Measurements from ENCODE around the gene SPO11. TPM values are rescaled to one million over a fixed set of nuclear protein-coding genes. Genes with fewer than 3 reads are reported as not detected.

Gene SPO11
- total and polyA plus RNA-seq, 2 of the 13 experiments (the other 11 are each of a cell fraction or from before 2014, with no cell fraction given) = not detected

- TF ChIP-seq EZH2 (conservative IDR thresholded peaks at IDR 0.05; ENCODE audit: low read depth, low read length) (peak; percentile 59; the same call in 1 of the 2 replicates), SNAPC2 (CRISPR knock-in tag; IDR thresholded peaks at IDR 0.05) (no peak), ESRRA (CRISPR knock-in tag; IDR thresholded peaks at IDR 0.05; ENCODE audit: low read depth) (no peak), SP4 (CRISPR knock-in tag; IDR thresholded peaks at IDR 0.05) (no peak), FOXK2 (IDR thresholded peaks at IDR 0.05) (no peak), ZNF441 (CRISPR knock-in tag; IDR thresholded peaks at IDR 0.05; ENCODE audit: borderline replicate concordance) (no peak)
Measured at GRCh38 chr20:57280221-57280620, 49.4 kb upstream of the SPO11 start.

DNA sequence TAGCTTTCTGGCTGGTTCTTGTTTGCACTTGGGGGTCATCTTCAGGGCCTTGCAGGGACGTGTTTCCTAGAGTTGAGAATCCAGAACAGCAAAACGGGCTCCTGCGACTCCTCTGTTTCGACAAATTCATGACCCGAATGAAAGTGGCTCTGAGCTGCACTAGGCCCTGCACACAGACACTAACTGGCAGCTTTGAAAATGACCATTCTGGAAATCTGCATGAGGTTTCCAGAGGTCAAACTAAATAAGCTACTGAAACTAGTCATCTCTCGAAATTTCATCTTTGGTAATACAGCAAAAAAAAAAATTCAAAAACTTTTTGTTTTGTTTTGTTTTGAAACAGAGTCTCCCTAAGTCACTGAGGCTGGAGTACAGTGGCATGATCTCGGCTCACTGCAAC, 47.7 kb upstream of the SPO11 start:
- in situ Hi-C loops (cut with HindIII; ENCODE audit: extremely low pct_ligation_motif_present, low pct_unique_long_range_greater_than_20kb) = no loop called here
- Histone ChIP-seq H3K4me2 (ENCODE audit: low read depth, low read length) (no peak overlapping the region), H2AFZ (ENCODE audit: low read length) (no peak overlapping the region), H3K4me3 (replicated peaks in 1 of 3; ENCODE audit: insufficient read depth in 1 of 3, low read depth in 2 of 3, low read length in 3 of 3) (no peak overlapping the region), H3K79me2 (ENCODE audit: insufficient read depth, low read length) (no peaks in the 10 kb centered on the region), H4K20me1 (ENCODE audit: insufficient read depth, low read length) (no peaks in the 10 kb centered on the region; the same call in 1 of the 2 replicates), H3K4me1 (ENCODE audit: insufficient read depth, low read length) (no peaks in the 10 kb centered on the region), H3K36me3 (replicated peaks in 1 of 2; ENCODE audit: control insufficient read depth in 1 of 2, insufficient read depth in 2 of 2, low read length in 2 of 2) (no peaks in the 10 kb centered on the region), H3K27ac (ENCODE audit: extremely low read length, insufficient read depth, low read length) (no peak overlapping the region), H3K9ac (ENCODE audit: insufficient read depth, low read depth, low read length) (no peak overlapping the region), H3K27me3 (ENCODE audit: control insufficient read depth in 1 of 2, insufficient read depth in 2 of 2, low read length in 2 of 2) (peaks cover 15 to 83% of the 10 kb centered on the region in 2 experiments), H3K9me3 (ENCODE audit: low read length) (no peaks in the 10 kb centered on the region)
- ChIA-PET POLR2A (no interaction called here), CTCF (ENCODE audit: low intra/inter-chr PET ratio, low total read pairs) (no interaction called here)
- 33% methylated on average over 7 of the region's 7 CpGs for WGBS (ENCODE audit: low lambda C conversion rate)
- no peak for FAIRE-seq
- BruUV-seq (replicated peaks) = no TSS peak
- intact Hi-C loops (cut with micrococcal nuclease; ENCODE audit: unreplicated experiment) = no loop called here
- no peak for DNase-seq (ENCODE audit: low spot score)
- no peak for ATAC-seq
- TF ChIP-seq HMGXB4 (CRISPR knock-in tag; IDR thresholded peaks at IDR 0.05; ENCODE audit: borderline replicate concordance in 1 of 2, low read depth in 1 of 2) (no peak), MTF2 (CRISPR knock-in tag; IDR thresholded peaks at IDR 0.05; ENCODE audit: borderline replicate concordance) (no peak), ZNF737 (CRISPR knock-in tag; IDR thresholded peaks at IDR 0.05; ENCODE audit: borderline replicate concordance) (no peak), USF2 (IDR thresholded peaks at IDR 0.05; ENCODE audit: low read depth, low read length) (no peak), USF2 (CRISPR knock-in tag; IDR thresholded peaks at IDR 0.05; ENCODE audit: borderline replicate concordance) (no peak), GABPA (IDR thresholded peaks at IDR 0.05; ENCODE audit: low read depth, low read length) (no peak), GABPA (CRISPR knock-in tag; IDR thresholded peaks at IDR 0.05; ENCODE audit: low read depth) (no peak), ZBTB37 (CRISPR knock-in tag; IDR thresholded peaks at IDR 0.05) (no peak), ZBTB21 (CRISPR knock-in tag; IDR thresholded peaks at IDR 0.05) (no peak)

More at GRCh38 chr20:57280221-57280620, 49.4 kb upstream of the SPO11 start:
- no peak overlapping the region for H3K27ac ChIP-seq (ENCODE audit: extremely low read length, insufficient read depth, low read length)
- WGBS (ENCODE audit: low lambda C conversion rate) = 21% methylated on average over 10 of the region's 10 CpGs
- H3K4me1 ChIP-seq (ENCODE audit: insufficient read depth, low read length) = no peaks in the 10 kb centered on the region
- DNase-seq (ENCODE audit: low spot score) = no peak
- no peaks in the 10 kb centered on the region for H3K79me2 ChIP-seq (ENCODE audit: insufficient read depth, low read length)
- H2AFZ ChIP-seq (ENCODE audit: low read length) = no peak overlapping the region
- in situ Hi-C loops (cut with HindIII; ENCODE audit: extremely low pct_ligation_motif_present, low pct_unique_long_range_greater_than_20kb) = no loop called here
- no peaks in the 10 kb centered on the region; the same call in 1 of the 2 replicates for H4K20me1 ChIP-seq (ENCODE audit: insufficient read depth, low read length)
- intact Hi-C loops (cut with micrococcal nuclease; ENCODE audit: unreplicated experiment) = no loop called here
- H3K9ac ChIP-seq (ENCODE audit: insufficient read depth, low read depth, low read length) = no peak overlapping the region
- H3K4me2 ChIP-seq (ENCODE audit: low read depth, low read length) = no peak overlapping the region
- no TSS peak for BruUV-seq (replicated peaks)
- FAIRE-seq = no peak
- no peak overlapping the region for H3K4me3 ChIP-seq (replicated peaks in 1 of 3; ENCODE audit: insufficient read depth in 1 of 3, low read depth in 2 of 3, low read length in 3 of 3)
- H3K36me3 ChIP-seq (replicated peaks in 1 of 2; ENCODE audit: control insufficient read depth in 1 of 2, insufficient read depth in 2 of 2, low read length in 2 of 2) = no peaks in the 10 kb centered on the region
- ChIA-PET POLR2A (no interaction called here), CTCF (ENCODE audit: low intra/inter-chr PET ratio, low total read pairs) (no interaction called here)
- no peaks in the 10 kb centered on the region for H3K9me3 ChIP-seq (ENCODE audit: low read length)
- ATAC-seq = no peak; the same call in 2 of the 3 replicates
- peaks cover 12 to 76% of the 10 kb centered on the region in 2 experiments for H3K27me3 ChIP-seq (ENCODE audit: control insufficient read depth in 1 of 2, insufficient read depth in 2 of 2, low read length in 2 of 2)
